GM18520 (cell line): ENCODE data around the gene TDRD9.

Experiments
- ATAC-seq: cut with Tn5 transposase; IDR thresholded peaks from one replicate; pipeline ENCODE4 v1.9.1; 2021; ENCODE audit not compliant: unreplicated experiment

TDRD9 gene

DNA sequence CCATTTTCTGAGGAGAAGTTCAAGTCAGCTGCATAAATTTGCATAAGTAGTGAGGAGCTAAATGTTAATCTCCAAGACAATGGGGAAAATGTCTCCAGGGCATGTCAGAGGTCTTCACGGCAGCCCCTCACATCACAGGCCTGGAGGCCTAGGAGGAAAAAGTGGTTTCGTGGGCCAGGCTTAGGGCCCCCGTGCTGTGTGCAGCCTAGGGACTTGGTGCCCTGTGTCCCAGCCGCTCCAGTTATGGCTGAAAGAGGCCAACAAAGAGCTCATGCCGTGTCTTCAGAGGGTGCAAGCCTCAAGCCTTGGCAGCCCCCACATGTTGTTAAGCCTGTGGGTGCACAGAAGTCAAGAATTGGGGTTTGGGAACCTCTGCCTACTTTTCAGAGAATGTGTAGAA lies 55.9 kb downstream of the TDRD9 start:
- ATAC-seq = no peak

DNA sequence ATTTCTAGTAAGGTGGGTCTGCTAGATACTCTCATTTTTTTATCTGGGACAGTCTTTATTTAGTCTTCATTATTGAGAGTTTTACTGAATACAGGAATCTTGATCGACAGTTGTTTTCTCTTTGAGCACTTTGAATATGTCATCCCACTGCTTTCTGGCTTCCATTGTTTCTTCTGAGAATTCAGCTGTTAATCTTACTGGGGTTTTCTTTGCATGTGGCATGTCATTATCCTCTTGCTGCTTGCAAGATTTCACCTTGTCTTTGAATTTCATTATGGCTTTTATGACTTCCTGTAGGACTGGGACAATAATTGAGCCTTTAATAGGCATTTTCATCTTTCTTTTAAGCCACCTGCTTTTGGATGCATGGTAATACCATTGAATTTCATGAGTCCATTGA lies 60.8 kb downstream of the TDRD9 start:
- no peak for ATAC-seq

DNA sequence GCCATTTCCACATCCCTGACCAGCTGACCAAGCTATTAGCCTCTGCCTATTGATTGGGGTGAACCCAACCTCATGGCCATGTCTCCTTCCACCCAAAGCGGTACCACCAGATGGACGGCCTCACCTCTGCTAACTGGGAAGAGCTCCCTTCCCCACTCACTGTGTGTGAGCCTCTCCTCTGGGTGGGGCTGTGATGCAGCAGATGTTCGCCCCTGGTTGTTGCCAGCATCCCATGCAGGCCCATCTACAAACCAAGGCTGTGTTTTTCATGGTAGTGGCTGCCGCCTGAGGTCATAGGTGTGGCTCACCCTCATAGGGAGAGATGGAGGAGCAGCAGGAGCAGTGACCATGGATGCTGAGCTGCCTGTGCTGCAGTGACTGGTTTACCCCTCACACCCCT lies 61.7 kb downstream of the TDRD9 start:
- ATAC-seq = no peak

DNA sequence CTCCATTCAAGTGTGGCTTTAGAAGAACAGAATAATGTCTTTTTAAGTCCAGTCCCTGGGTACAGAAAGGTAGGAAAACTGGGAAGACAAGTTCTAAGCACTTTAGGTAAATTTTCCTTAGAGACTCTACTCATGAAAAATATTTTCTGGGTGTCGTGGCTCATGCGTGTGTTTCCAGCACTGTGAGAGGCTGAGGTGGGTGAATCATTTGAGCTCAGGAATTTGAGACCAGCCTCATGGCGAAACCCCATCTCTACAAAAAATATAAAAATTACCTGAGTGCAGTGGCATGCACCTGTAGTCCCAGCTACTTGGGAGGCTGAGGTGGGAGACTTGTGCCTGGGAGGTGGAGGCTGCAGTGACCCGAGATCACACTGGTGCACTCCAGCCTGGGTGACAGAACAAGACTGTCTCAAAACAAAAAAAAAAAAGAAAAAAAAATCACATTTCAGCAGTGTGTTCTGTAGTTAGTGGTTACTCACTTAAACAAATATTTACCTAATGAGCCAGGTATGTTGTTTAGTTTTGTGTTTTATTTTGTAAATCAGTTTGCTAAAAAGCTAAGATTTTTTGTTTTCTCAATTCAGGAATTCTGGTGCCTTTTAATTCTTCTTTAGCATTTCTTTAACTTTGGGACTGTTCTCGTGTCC lies 66.4 kb downstream of the TDRD9 start:
- ATAC-seq = no peak

DNA sequence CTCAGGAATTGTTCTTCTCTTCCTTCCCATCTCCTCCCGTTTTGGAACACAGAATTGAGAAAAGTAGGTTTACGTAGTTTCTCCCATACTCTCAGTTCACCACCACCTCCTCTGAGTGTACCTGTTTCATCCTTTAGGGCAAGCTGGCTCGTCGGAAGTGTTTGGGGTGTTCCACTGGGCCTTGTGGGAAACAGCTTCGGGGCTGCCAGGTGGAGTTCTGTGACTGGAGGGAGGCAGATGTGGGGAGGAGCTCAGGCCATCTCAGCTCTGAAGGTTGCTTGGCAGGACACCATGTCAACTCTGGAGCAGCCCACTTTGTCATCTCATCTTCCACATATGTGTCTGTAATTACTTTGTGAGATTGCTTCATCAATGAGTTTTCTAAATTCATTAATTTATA lies 67.6 kb downstream of the TDRD9 start:
- ATAC-seq = no peak

DNA sequence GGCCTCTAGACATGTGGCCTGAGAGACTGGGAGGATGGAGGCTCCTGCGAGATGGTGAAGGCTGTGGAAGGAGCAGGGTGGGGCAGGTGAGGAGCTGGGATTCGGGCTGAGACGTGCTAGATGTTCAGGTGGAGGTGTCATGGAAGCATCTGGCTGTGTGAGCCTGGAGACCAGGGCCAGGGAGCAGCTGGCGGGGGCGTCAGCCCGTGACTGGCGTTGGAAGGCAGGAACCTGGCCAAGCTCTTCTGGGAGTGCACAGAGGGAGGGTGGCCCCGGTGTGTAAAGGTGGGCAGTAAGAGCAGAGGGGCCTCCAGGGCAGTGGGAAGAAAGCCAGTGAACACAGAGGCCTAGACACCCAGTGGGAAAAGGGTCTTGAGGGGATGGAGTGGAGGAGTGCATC lies 69.1 kb downstream of the TDRD9 start:
- ATAC-seq = no peak

DNA sequence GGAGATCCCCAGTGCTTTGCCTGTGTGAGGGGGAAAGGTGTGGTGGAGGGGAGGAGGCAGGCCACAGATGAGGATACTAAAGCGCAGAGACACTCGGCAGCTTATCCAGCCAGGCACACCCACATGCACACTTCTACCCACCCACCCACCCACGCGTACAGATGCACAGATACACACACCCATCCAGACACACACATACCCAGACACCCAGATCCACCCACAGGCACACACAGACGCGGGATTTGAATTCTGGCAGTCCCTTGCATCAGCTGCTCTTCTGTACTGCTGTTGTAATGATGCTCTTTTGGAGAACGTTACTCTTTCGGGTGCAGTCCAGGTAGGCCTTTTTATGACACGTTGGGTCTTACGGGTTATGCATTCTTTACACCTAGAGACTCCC lies 69.8 kb downstream of the TDRD9 start:
- ATAC-seq = no peak

DNA sequence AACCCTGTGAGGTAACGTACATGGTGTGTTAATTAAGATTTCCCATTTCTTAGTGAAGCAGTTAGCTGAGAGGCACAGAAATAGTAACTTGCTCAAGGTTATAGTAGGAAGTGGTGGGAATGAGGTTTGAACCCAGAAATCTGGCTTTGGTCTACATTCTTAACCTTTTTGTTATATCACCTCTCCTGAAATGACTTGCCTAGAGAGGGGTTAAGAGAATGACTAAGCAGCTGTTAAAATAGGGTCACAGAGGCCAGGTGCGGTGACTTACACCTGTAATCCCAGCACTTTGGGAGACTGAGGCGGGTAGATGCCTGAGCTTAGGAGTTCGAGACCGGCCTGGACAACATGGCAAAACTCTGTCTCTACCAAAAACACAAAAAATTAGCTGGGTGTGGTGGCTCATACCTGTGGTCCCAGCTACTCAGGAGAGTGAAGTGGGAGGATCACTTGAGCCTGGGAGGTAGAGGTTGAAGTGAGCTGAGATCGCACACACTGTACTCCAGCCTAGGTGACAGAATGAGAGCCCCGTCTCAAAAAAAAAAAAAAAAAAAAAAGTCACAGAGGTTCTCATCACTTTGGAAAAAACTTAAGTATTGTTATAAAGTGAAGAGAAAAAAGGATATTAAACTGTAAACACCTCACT lies 71.7 kb downstream of the TDRD9 start:
- ATAC-seq = no peak

DNA sequence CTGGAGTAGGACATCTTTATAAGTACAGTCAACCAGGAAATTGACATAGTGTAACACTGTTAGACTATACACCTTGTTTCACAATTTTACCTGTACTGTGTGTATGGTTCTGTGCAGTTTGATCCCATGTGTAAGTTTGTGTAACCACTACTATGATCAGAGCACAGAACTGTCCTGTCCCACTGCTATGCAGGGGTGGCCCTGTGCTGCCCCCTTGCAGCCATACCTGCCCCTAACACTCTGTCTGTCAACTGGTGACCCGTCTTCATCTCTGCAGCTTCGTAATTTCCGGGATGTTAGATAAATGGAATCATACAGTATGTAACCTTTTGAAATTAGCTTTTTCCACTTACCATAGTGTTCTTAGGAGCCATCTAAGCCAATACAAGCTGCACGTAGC lies 72.7 kb downstream of the TDRD9 start:
- ATAC-seq = no peak

DNA sequence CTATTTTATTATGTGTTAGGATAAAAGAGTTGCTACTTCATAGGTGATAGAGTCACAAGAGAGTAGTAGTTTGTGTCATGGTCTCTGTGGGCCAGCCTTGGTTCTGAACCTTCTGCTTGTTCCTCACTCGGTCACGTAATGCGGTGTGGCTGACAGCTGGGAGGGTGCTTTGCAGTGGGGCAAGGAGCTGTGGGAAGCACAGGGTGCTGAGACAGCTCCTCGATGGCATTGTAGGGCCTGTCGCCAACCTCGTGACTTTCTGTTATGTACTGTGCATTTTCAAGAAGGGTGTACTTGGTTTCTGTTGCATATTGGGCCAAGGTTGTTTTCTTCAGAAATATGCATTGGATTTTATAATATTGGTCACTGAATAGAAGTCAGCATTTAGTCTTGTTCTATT lies 75.4 kb downstream of the TDRD9 start:
- ATAC-seq = no peak

DNA sequence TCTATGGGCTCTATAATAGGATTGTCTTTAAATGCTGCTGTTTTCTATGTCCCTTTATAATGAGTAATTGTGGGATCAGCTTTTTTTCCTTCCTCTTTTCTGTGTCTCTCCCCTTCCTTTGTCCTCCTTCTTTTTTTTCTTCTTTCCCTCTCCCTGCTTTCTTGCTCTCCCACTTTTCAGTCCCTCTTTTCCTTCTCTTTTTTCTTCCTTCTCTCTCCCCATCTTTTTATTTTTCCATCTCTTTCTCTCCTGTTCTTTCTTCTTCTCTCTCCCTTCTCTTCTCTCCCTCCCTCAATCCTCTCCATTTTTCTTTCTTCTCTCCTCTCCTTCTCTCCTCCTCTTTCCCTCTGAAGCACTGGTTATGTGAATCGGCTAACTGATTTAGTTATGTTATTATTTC lies 76.6 kb downstream of the TDRD9 start:
- no peak for ATAC-seq

DNA sequence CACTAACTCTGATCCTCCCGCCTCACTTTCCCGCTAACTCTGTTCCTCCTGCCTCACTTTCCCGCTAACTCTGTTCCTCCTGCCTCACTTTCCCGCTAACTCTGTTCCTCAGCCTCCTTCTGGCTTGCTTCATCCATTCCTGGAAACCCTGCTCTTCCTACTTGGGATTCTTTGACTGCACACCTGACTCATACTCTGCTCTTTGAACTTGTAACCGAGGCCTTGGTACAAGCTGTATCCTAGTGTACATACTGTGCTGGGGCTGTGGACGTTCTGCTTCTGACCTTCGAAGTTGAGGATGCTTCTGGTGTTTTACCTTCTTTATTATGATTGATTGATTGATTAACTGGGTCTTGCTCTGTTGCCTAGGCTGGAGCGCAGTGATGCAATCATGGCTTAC lies 77.2 kb downstream of the TDRD9 start:
- ATAC-seq = no peak

DNA sequence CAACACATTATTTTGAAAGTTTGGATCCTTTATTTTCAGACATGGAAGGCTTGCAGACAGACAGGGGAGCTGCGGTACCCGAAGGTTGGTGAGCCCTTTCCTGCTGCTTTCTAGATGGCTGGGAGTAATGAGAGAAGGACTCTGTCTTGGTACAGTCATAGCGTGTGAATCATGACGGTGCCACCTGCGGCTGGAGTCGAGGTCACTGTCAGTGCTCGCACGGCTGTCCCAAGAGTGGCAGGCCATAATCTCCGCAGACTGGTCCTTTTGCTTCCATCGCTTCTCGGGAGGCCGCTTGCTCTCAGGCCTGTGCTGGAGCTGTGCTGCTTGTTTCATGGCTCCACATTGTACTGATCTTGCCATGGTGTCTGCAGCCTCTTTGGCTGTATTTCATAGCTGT lies 78.9 kb downstream of the TDRD9 start:
- ATAC-seq = no peak

DNA sequence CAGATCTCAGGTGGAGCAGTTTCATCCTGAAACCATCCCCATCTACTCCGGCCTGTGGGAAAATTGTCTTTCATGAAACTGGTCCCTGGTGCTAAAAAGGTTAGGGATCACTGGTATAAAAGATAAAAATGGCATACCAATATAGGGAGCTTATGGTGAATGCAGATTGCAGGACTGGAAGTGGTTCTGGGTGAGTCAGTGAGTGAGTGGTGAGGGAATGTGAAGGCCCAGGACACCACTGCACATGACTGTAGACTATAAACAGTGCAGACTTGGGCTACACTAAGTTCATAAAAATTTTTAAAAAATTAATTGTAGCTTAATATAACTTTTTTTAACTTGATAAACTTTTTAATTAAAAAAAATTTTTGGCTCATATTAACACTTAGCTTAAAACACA lies 81.0 kb downstream of the TDRD9 start:
- ATAC-seq = no peak

DNA sequence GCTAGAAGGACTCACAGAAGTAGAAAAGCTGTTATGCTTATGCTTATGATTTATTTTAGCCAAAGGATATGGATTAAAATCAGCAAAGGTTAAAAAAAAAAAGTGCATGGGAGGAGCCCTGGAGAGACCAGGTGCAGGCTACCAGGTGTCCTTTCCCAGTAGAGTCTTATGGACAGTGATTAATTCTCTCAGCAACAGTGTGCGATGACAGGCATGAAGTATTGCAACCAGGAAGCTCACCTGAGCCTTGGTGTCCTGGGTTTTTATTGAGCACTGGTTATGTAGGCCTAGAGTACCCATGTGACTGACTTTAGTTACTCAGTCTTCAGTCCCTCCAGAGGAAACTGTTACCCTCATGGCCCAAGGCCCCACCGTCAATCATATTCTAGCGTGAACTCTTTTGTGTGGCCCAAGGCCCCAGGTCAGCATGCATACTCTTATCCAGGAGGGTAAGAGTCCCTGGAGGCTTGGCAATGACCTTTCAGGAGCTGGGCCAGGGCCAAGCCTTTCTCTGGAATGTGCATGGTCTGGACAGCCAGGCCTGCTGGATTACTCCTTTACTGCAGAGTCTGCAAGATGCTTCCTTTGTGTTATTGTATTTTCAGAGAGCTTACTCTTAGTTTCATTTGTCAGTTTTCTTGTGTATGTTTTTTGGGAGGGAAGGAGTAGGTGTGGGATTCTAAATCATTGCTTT lies 83.7 kb downstream of the TDRD9 start:
- ATAC-seq = no peak

DNA sequence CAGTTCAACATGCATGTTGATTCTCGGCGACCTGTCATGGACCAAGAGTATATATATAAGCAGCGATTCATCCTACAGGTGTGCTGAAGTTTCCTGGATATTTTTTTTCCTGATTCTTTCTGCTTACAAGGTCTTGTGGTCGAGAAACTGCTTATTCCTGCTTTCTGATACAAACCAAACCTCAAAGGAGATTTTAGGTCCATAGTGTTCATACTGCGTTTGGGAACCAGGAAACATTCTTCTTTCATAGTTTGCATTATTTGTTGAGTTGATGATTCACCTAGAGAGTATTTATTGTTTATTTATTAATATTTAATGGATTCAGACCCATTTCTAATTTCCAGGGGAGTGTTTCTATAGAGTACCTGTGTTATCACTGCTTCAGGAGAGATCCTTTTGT lies 86.5 kb downstream of the TDRD9 start:
- no peak for ATAC-seq

DNA sequence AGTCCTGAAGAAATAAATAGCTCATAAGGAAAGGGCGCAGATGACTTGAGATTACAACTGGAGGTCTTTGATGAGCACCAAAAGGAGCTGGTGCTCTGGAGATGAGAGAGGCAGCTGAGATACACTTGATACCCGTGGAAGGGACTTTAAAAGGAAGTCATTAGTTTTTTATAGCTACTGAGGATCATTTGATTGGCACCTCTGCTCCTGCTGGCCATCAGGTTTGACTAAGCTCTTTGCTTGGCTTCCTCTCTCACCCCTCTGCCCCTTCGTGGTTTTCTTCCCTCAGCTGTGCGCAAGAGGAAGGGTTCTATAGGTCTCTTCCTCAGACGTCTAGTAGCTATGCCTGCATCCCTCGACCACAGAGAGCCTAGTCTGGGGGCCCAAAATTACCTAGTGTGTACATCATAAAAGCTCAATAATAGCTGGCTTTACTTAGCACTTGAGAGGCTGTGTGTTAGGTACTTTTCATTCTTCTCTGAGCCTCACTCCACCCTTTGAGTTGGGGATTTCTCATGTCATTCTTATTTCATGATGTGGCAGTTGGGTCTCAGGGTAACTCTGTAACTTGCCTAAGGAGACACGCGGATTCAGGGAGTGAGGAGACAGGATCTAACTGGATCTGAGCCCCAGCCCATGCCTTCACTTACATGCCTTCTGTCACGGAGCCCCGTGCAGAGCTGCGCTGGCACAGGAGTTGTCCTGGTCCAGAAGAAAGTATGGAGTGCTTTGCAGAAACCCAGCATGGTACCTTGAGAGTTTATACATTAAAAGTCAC lies 88.8 kb downstream of the TDRD9 start:
- no peak for ATAC-seq

DNA sequence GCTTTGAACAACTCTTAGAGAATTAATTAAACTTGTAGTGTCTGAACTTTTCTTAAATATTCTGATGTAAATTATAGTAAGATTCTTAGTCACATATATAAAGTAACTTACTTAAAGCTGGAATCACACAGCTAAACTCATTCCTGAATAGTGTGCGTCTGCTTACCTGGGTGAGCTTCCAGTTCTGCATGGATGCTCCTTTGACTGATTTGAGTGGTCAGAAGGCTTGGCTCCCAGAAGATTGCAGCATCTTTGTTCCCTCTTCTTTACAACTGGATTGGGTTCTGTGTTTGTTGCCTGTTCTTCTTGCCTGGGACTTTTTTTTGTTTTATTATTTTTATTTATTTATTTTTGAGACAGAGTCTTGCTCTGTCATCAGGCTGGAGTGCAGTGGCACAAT lies 90.8 kb downstream of the TDRD9 start:
- no peak for ATAC-seq

DNA sequence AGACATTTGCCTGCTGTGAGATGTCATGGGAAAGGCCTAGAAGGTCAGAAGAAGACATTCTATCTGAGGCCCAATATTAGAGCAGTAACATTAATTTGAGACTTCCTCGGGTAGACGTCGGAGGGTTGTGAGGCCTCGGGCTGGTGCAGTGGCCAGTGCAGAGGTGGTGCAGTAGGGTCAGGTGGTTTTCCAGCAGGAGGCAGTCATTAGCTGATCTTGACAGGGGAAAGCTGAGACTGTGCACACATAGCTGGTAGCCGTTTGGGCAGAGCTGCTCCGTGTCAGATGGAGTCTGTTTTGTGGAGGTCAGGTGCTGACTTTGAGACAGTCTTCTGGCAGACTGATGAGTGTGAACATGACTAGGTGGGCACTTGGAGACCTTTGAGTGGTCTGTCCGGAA lies 91.5 kb downstream of the TDRD9 start:
- ATAC-seq = no peak

DNA sequence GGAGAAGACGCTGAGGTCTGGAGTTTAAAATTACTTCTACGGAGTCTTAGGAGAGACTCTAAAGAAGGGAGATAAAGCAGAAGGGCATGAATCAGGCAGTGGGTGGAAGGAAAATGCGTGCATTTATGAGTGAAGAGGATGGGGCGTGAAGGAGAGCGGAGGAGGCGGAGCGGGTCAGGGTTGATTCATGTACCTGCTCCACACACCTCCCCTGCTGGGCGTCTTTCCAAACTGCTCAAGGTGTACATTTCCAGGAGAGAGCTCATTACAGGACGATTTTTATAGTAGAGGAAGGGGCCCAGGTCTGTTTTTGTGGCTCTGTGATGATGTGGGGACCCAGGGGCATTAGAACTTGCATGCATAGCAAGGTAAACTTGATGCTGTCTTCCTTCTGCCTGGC lies 92.2 kb downstream of the TDRD9 start:
- ATAC-seq = no peak

DNA sequence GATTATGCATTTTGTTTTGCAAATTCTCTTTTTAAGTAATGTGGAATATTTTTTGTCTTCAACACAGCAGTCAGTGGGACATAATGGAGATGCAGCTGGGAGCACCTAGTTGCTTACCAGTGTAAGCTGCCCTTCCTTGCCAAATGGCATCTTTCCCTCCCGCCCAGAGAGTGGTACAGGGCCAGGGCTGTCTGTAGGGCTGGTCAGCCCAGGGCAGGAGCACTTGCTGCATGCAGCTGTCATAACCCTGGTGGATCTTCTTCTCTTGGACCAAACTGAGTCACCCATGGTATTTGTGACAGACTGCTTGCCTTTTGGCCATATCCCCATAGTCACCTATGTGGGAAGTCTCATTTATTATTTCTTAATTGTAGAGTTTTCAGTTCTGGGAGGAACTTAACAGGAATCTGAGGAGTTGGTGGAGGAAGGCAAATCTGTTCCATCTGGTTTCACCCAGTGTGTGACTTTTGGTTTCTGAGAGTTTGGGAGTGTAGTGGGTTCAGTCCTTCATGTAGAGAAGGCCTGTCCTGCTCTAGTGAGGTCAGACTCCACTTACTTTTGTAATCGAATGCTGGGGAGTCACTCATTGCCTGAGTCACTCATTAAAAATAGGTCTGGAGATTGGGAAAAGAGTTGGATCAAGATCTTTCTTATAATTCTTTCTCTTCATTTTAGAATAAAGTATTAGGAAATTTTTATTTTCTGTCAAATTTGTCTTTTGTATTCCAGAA lies 95.2 kb downstream of the TDRD9 start:
- no peak for ATAC-seq
